Activated naive CD8-positive, alpha-beta T cell treated with anti-CD3 and anti-CD28 coated beads, Interleukin-2, amount 50 U/mL, for 24 hours (primary cell): Measurements from ENCODE around the gene OVOL2.
A peak's percentile ranks its signal among the peaks of the same experiment; 100 is the strongest.

Source experiments
- ATAC-seq: fragments of 150-1000 bp; cut with Tn5 transposase; one replicate; pipeline ENCODE4 v1.10.0; 2021
- DNase-seq: peaks from one replicate; pipeline ENCODE4 v3.0.0; 2021
- H3K27ac Mint-ChIP-seq: one replicate; pipeline ENCODE4 v1.8.0; 2021; ENCODE audit warnings: mild to moderate bottlenecking, mixed read lengths
- H3K27me3 Mint-ChIP-seq: one replicate; pipeline ENCODE4 v1.8.0; 2021; ENCODE audit warnings: mixed read lengths
- H3K36me3 Mint-ChIP-seq: one replicate; pipeline ENCODE4 v1.8.0; 2021; ENCODE audit warnings: low read depth, mixed read lengths
- H3K4me1 Mint-ChIP-seq: one replicate; pipeline ENCODE4 v1.8.0; 2021; ENCODE audit warnings: mixed read lengths
- H3K4me3 Mint-ChIP-seq: one replicate; pipeline ENCODE4 v1.8.0; 2021; ENCODE audit warnings: mild to moderate bottlenecking, moderate library complexity, mixed read lengths
- H3K9me3 Mint-ChIP-seq: one replicate; pipeline ENCODE4 v1.8.0; 2021; ENCODE audit warnings: mixed read lengths

OVOL2 gene

DNA sequence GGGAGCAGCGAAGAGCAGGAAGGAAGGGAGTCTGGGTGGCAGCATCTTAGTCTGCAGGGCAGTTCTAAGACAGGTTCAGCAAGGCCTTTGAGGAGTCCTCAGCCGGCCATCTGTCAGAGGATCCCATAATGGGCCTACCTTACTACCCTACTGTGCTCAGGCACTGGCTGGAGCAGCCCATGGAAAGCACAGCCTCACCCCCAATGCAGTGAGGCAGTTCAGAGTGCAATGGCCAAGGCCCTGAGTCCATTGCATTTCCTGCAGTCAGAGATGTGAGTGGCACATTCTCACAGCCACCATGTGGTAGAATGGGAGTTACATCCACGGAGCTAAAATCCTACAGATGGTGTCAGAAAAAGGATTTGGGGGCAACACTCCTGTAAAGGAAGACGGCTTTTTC is 19.4 kb upstream of the OVOL2 start:
- Mint-ChIP-seq H3K27me3 (peaks cover 20% of the 10 kb centered on the region), H3K36me3 (no peaks in the 10 kb centered on the region), H3K9me3 (no peaks in the 10 kb centered on the region), H3K27ac (no peak overlapping the region), H3K4me1 (no peaks in the 10 kb centered on the region), H3K4me3 (no peak overlapping the region)
- DNase-seq (no peak), ATAC-seq (no peak)

DNA sequence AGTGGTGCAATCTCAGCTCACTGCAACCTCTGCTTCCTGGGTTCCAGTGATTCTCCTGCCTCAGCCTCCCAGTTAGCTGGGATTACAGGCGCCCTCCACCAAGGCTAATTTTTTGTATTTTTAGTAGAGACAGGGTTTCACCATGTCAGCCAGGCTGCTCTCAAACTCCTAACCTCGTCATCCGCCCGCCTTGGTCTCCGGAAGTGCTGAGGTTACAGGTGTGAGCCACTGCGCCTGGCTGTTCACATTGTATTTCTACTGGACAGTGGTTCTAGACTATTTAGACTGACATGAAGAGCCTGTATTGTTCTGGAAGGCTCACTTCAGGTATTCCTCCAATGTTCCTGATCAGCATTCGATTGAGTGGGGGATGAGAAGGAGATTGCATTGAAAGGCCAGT is 14.8 kb upstream of the OVOL2 start:
- Mint-ChIP-seq H3K9me3 (no peaks in the 10 kb centered on the region), H3K27me3 (peaks cover 23% of the 10 kb centered on the region), H3K4me3 (no peak overlapping the region), H3K36me3 (no peaks in the 10 kb centered on the region), H3K27ac (no peak overlapping the region), H3K4me1 (no peaks in the 10 kb centered on the region)
- ATAC-seq (no peak), DNase-seq (no peak)

DNA sequence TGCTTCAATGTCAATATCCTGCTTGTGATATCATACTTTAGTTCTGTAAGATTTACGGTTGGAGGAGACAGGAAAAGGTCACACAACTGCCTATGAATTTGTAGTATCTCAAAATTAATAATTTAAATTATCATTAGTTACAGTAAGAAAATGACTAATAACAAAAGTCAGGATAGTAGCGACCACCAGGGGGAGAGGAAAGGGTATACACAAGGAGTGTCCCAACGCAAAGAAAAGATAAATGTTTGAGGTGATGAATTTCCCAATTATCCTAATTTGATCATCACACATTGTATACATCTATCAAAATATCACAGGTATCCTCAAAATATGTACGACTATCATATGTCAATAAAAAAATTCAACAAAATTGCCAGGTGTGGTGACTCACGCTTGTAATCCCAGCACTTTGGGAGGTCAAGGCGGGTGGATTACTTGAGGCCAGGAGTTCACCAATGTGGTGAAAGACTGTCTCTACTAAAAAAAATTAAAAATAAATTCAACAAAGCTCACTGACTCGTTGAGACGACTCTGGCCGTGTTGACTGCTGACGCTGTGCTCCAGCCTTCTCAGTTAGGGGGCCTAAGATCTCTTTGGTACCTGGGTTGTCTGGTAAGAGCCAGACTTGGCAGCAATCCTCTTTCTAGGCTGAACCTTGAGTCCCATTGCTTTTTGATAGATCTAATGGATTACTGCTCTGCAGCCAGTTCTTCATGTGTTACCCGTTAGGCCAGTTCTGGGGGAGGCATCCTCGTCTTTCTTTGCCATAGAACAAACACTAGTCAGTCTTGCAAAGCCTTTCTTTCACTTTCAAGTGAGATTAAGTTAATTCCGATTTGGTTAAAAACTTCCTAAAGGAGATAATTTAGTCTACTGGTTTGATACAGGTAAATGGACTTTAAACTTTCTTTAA is 9.0 kb upstream of the OVOL2 start:
- Mint-ChIP-seq H3K27ac (no peak overlapping the region), H3K9me3 (no peaks in the 10 kb centered on the region), H3K36me3 (no peaks in the 10 kb centered on the region), H3K4me3 (no peak overlapping the region), H3K27me3 (peaks cover 24% of the 10 kb centered on the region), H3K4me1 (no peaks in the 10 kb centered on the region)
- DNase-seq: no peak
- ATAC-seq: no peak

DNA sequence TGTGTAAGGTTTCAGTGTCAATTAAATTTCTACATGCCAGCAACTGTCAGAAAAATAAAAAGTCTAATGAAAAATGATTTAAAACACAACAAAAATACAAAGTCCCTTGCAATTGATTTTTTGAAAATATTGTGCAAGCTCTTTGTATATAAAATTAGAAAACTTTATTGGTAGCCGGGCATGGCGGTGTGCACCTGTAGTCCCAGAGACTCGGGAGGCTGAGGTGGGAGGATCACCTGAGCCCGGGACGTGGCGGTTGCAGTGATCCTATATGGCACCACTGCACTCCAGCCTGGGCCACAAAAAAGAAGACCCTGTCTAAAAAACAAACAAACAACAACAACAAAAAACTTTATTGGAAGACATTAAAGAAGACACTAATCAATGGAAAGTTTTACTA is 6.0 kb upstream of the OVOL2 start:
- no peak for DNase-seq
- no peak overlapping the region for H3K27ac Mint-ChIP-seq
- H3K27me3 Mint-ChIP-seq: peaks cover 47% of the 10 kb centered on the region
- H3K4me1 Mint-ChIP-seq: no peaks in the 10 kb centered on the region
- ATAC-seq: no peak
- H3K36me3 Mint-ChIP-seq: no peaks in the 10 kb centered on the region
- H3K4me3 Mint-ChIP-seq: no peak overlapping the region
- H3K9me3 Mint-ChIP-seq: no peaks in the 10 kb centered on the region

DNA sequence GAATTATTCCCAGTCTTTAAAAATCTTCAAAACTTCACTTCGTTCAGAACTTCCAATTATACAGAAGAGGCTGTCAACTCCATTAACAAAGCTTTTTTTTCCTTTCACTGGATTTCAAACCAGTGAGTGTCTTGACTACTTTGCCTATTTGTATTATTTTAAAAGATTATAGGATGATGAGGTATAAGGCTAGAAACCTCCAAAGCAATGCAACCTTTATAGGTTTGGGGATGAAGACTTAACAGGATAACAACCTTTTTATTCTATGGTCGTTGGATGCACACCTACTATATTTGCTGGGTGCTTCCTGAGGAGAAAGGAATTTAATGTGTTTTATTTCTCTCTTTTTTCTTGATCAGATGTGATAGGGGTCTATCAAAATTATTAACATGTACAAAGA is 1.9 kb upstream of the OVOL2 start:
- Mint-ChIP-seq H3K27ac (no peak overlapping the region), H3K9me3 (no peaks in the 10 kb centered on the region), H3K36me3 (no peaks in the 10 kb centered on the region), H3K4me3 (no peak overlapping the region), H3K4me1 (peaks cover 2% of the 10 kb centered on the region), H3K27me3 (peaks cover 65% of the 10 kb centered on the region)
- no peak for DNase-seq
- ATAC-seq: no peak

DNA sequence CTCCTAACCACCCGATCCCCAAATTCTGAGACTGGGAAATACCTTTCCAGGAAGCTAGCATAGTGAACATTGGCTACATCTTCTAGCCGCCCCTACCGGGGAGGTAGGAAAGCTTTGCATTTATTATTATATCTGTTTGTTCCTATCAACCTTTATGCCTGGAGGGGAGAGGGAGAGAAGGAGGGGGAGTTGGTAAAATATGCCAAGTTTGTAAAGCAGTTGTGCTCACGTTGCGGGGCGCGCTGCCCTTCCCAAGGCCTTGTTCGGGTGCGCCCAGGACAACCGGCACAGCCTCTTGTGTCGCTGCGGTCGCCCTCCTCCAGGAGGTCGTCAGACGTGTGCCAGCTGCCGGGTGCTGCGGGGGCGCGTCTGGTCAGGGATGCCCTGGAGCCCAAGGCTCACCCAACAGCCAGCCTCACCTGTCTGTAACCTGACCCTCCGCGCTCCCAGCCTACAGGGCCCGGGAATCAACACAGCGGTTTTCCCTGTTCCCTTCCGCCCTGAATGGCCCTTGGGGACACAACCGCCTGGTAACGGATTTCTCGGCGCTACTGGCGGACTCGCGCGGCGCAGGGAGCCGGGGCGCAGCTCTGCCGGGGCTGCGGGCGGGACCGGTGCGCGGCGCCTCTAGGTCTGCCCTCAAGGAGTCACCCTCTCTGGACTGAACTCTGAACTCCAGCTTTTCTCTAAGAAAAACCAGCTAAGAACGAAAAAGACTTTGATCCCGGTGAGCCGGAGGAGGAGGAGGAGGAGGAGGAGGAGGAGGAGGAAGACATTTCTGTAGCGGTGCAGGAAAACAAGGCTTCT is 1.1 kb upstream of the OVOL2 start:
- DNase-seq (no peak), ATAC-seq (no peak)
- H3K27ac Mint-ChIP-seq: no peak overlapping the region
- no peak overlapping the region for H3K4me3 Mint-ChIP-seq
- H3K36me3 Mint-ChIP-seq: no peaks in the 10 kb centered on the region
- H3K9me3 Mint-ChIP-seq: no peaks in the 10 kb centered on the region
- H3K4me1 Mint-ChIP-seq: peaks cover 2% of the 10 kb centered on the region
- H3K27me3 Mint-ChIP-seq: peaks cover 65% of the 10 kb centered on the region

DNA sequence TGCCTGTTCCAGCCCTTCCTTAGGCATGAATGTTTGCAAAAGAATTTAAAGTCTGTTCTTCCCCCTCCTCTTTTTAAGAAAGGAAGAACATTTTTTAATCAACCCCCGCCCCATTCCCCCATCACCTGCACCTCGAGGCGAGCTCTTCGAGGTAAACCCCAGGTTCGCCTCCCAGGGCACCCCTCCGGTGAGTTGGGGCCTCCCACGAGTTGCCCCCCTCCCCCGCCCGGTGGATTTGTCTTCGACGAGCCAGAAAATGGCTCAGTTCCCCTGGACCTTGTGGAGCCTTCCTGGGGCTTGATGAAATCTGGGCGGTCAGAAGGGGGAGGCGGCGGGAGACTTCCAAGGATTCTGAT is 256 bp upstream of the OVOL2 start:
- Mint-ChIP-seq H3K4me3 (peak overlapping the region; percentile 32), H3K27me3 (peaks cover 67% of the 10 kb centered on the region)
- no peak for ATAC-seq

DNA sequence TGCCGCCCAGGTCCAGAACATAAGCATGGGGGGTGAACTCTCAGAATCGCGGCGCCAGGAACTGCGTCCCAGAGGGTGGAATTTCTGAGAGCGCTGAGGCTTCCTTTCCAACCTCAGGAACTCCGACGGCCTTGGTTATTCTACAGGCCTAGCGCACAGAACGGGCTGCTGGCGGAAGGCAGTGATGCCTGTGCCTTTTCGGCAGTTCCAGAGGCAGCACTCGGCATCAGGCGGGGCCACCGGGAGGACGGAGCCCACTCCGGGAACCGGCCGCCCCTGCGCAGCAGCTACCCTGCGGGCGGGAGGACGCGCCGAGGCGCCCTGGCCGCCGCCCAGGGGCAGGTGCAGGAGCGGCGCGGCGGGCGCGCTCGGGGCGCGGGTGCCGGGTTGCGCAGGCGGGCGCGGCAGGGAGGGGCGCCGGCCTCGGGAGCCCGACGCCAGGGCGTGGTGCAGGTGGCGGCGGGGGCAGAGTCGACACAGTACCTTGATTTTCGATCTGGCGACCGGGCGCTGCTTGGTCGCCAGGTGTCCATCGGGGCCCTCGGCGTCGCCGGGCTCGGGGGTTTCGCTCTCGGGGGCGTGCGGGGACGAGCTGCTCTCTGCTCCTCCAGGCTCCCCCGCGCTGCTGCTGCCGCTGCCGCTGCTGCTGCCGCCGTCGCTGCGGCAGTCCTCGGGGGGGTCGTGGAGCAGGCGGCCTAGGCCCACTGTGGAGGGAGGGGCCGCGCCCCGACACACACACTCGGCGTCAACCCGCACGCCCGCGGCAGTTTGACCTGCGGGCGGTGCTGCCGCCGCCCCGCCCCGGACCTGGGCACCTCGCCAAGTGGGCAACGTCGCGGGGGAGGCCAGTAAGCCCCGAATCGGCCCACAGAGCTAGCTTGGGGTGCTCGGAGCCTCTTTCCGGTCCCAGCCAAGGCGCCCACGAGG is 1.3 kb downstream of the OVOL2 start:
- no peaks in the 10 kb centered on the region for H3K36me3 Mint-ChIP-seq
- H3K4me3 Mint-ChIP-seq: peak overlapping the region; percentile 43
- H3K27me3 Mint-ChIP-seq: peaks cover 64% of the 10 kb centered on the region
- peaks cover 2% of the 10 kb centered on the region for H3K4me1 Mint-ChIP-seq
- no peak overlapping the region for H3K27ac Mint-ChIP-seq
- H3K9me3 Mint-ChIP-seq: no peaks in the 10 kb centered on the region
- no peak for ATAC-seq
- DNase-seq: peak; percentile 18

More for the DNA sequence above, 256 bp upstream of the OVOL2 start:
- no peaks in the 10 kb centered on the region for H3K36me3 Mint-ChIP-seq
- H3K27ac Mint-ChIP-seq: no peak overlapping the region
- H3K4me1 Mint-ChIP-seq: peaks cover 2% of the 10 kb centered on the region
- H3K9me3 Mint-ChIP-seq: no peaks in the 10 kb centered on the region
- DNase-seq: no peak

DNA sequence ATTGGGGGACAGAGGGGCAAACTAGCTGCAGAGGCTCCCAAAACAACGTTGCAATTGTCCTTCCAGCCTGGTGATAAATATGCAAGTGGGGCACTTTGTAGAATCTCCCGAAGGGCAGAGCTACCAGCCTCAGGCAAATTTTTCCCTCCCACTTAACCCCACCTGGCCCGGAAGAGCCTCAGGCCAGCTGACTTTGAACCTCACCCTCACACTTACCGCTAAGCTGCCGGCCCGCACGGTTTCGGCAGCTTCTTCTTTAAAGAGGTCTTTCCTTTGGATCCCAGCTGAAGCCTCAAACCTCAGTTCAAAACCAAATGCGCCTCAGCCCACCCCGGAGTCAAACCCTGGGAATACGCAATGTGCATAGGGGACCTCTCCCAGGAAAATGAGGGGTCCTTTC is 2.5 kb downstream of the OVOL2 start:
- Mint-ChIP-seq H3K36me3 (no peaks in the 10 kb centered on the region), H3K27ac (no peak overlapping the region), H3K4me3 (no peak overlapping the region), H3K27me3 (peaks cover 61% of the 10 kb centered on the region), H3K4me1 (peaks cover 2% of the 10 kb centered on the region), H3K9me3 (no peaks in the 10 kb centered on the region)
- ATAC-seq (no peak), DNase-seq (no peak)

DNA sequence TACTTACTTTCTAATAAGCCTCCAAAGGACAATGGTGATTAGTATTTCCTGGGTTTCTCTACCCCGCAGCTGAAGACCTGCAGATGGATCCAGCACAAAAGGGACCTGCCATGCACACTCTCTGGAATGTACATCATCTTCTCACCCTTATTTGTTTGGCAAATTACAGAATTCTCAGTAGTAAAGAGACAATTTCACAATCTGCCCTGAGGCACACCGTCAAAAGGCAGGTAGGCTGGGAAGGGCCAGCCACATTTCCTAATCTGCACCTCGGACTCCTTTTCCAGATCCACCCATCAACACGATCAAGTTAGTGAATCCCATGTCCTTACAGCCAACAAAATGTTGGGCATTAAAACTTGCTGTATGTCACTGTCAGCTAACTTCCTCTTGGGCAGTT is 4.9 kb downstream of the OVOL2 start:
- H3K27ac Mint-ChIP-seq: no peak overlapping the region
- ATAC-seq (no peak), DNase-seq (no peak)
- H3K27me3 Mint-ChIP-seq: peaks cover 38% of the 10 kb centered on the region
- no peaks in the 10 kb centered on the region for H3K4me1 Mint-ChIP-seq
- no peak overlapping the region for H3K4me3 Mint-ChIP-seq
- no peaks in the 10 kb centered on the region for H3K36me3 Mint-ChIP-seq
- no peaks in the 10 kb centered on the region for H3K9me3 Mint-ChIP-seq

DNA sequence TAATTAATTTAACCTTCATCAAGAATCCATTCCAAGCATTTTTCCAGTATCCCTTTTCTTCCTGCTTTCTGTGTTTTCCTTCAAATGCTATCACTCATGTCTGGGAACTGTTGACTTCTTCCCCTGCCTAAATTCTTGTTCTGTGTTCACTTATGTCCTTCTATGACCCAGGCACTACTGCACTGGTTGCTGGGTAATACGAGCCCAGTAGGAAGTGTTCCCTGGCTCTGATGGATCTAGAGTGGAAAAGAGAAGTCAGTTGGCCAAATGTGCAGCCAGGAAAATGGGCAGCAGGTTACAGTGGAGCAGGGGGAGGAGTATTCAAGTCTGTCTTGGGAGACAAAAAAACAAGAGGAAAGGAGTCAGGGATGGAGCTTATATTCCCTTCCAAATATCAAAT is 7.1 kb downstream of the OVOL2 start:
- H3K4me3 Mint-ChIP-seq: no peak overlapping the region
- no peaks in the 10 kb centered on the region for H3K9me3 Mint-ChIP-seq
- no peak overlapping the region for H3K27ac Mint-ChIP-seq
- DNase-seq (no peak), ATAC-seq (no peak)
- no peaks in the 10 kb centered on the region for H3K36me3 Mint-ChIP-seq
- H3K4me1 Mint-ChIP-seq: no peaks in the 10 kb centered on the region
- H3K27me3 Mint-ChIP-seq: peaks cover 38% of the 10 kb centered on the region

DNA sequence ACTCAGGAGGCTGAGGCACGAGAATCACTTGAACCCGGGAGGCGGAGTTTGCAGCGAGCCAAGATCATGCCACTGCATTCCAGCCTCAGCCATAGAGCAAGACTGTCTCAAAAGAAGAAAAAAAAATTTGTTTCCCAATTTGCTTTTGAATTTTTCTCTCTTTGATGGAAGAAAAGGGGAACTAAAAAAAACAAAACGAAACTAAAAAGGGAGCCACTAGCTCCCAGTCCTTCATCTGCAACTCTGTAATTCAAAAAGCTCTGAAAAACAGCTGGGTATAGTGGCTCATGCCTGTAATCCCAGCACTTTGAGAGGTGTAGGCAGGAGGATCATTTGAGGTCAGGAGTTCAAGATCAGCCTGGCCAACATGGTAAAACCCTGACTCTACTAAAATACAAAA is 9.5 kb downstream of the OVOL2 start:
- H3K27ac Mint-ChIP-seq: no peak overlapping the region
- ATAC-seq (no peak), DNase-seq (no peak)
- H3K4me1 Mint-ChIP-seq: no peaks in the 10 kb centered on the region
- no peaks in the 10 kb centered on the region for H3K9me3 Mint-ChIP-seq
- peaks cover 33% of the 10 kb centered on the region for H3K27me3 Mint-ChIP-seq
- no peak overlapping the region for H3K4me3 Mint-ChIP-seq
- H3K36me3 Mint-ChIP-seq: no peaks in the 10 kb centered on the region

DNA sequence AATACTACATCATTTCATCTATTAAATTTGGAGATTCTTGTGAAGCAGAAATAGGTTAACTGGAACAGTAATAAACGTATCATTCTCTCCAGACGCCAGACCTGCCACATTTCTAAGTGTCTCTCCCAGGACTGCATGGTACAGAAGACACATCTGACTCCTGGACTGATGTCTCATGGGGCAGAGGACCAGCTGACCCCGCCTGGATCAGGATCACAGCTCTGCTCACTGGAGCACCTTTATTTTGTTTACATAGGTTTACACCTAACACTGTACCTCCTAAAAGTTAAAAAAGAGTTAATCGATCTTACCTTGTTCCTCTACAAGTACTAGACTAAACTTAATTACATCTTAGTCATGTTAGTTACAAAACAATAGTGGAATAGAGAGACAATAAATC is 11.2 kb downstream of the OVOL2 start:
- peaks cover 29% of the 10 kb centered on the region for H3K27me3 Mint-ChIP-seq
- DNase-seq (no peak), ATAC-seq (no peak)
- H3K4me3 Mint-ChIP-seq: no peak overlapping the region
- no peaks in the 10 kb centered on the region for H3K36me3 Mint-ChIP-seq
- no peak overlapping the region for H3K27ac Mint-ChIP-seq
- H3K9me3 Mint-ChIP-seq: peaks cover 4% of the 10 kb centered on the region
- no peaks in the 10 kb centered on the region for H3K4me1 Mint-ChIP-seq

DNA sequence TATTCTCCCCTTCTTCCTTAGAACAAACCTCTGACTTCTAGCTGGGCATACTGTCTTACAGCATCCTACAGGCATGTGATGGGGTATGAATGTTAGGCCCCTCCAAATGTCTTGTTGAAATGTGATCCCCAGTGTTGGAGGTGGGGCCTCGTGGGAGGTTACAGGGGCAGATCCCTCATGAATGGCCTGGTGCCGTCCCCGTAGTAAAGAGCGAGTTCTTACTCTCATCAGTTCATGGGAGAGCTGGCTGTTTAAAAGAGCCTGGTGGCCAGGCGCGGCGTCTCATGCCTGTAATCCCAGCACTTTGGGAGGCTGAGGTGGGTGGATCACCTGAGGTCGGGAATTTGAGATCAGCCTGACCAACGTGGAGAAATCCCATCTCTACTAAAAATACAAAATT is 15.5 kb downstream of the OVOL2 start:
- DNase-seq: no peak
- no peak overlapping the region for H3K4me3 Mint-ChIP-seq
- peaks cover 4% of the 10 kb centered on the region for H3K9me3 Mint-ChIP-seq
- no peaks in the 10 kb centered on the region for H3K36me3 Mint-ChIP-seq
- peaks cover 27% of the 10 kb centered on the region for H3K27me3 Mint-ChIP-seq
- no peak for ATAC-seq
- no peak overlapping the region for H3K27ac Mint-ChIP-seq
- H3K4me1 Mint-ChIP-seq: no peaks in the 10 kb centered on the region
